Measurements from ENCODE around the gene ATP5MC2. TPM values are rescaled to one million over a fixed set of nuclear protein-coding genes. Genes with fewer than 3 reads are reported as not detected.

Gene ATP5MC2
- total RNA-seq, 1 donor from 2014 or later: 129 TPM

DNA sequence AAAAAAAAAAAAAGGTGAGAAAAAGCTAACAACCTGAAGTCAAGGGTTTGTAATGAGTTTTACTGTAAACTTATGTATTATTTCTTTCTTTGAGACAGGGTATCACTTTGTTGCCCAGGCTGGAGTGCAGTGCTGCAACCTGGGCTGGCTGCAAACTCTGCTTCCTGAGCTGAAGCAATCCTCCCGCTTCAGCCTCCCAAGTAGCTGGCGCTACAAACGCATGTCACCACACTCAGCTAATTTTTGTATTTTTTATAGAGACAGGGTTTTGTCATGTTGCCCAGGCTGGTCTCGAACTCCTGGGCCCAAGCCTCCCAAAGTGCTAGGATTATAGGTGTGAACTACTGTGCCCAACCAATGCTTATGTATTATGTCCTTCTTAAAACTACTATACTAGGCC lies 58.9 kb downstream of the ATP5MC2 start:
- DNase-seq (ENCODE audit: low read depth in 2 of 2): no peak

Other genes with a start within 250 kb of the ATP5MC2 start
- 14.1 and 17.9 TPM in 2 replicates for gene PRR13, start 234.3 kb downstream of the ATP5MC2 start, total RNA-seq
- gene PCBP2, start 224.0 kb downstream of the ATP5MC2 start, total RNA-seq: 299 TPM in 2 replicates
- 2.4 and 5.7 TPM in 2 replicates for gene MAP3K12, start 176.6 kb downstream of the ATP5MC2 start, total RNA-seq
- 33.1 and 36.1 TPM in 2 replicates for gene TARBP2, start 174.8 kb downstream of the ATP5MC2 start, total RNA-seq
- not detected in 2 replicates for gene NPFF, start 168.6 kb downstream of the ATP5MC2 start, total RNA-seq
- 9.2 and 10.5 TPM in 2 replicates for gene ATF7, start 49.7 kb downstream of the ATP5MC2 start, total RNA-seq
- gene CALCOCO1, start 51.4 kb upstream of the ATP5MC2 start, total RNA-seq: 47.3 and 77.8 TPM in 2 replicates
- not detected in 2 replicates for gene CISTR, start 75.9 kb upstream of the ATP5MC2 start, total RNA-seq

All from lung microvascular endothelial cell (primary cell).